ENCODE measurements around the gene CADPS2.

The CADPS2 gene

DNA sequence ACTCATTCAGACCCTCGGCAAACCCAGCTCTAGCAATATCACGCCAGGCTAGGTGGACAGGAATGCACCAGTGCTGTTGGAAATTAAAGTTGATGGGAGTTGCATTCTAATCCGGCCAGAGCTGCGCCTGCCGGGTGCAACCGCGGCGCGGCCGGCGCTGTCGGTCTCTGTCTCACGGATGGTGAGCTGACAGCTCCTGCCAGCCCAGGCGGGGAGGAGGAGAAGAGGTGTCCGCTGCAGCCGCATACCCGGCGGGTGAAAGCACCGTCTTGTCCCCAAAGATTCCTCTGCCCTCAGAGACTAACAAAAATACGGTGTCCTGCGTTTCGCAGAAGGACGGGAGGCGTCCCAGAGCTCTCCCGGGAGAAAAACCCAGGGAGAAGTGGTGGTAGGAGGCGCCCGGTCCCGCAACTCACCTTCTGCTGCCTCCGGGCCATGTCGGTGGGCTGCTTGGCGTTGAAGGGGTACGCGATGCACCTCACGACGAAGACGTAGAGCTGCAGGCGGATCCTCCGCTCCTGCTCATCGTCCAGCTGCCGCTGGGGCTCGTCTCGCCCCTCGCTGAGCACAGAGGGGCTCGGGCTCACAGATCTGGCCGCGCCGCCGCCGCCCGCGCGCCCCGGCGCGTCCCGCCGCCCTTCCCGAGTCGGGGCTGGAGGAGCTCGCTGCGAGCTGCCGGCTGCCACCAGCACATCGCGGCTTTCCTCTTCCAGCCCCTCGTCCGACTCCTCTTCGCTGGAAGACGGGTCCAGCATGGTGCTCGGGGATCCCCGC lies 490 bp downstream of the CADPS2 start:
- POLR2A ChIA-PET (ENCODE audit: low non-redundant PET), result no interaction called here
- TF ChIP-seq, protein P1, sequence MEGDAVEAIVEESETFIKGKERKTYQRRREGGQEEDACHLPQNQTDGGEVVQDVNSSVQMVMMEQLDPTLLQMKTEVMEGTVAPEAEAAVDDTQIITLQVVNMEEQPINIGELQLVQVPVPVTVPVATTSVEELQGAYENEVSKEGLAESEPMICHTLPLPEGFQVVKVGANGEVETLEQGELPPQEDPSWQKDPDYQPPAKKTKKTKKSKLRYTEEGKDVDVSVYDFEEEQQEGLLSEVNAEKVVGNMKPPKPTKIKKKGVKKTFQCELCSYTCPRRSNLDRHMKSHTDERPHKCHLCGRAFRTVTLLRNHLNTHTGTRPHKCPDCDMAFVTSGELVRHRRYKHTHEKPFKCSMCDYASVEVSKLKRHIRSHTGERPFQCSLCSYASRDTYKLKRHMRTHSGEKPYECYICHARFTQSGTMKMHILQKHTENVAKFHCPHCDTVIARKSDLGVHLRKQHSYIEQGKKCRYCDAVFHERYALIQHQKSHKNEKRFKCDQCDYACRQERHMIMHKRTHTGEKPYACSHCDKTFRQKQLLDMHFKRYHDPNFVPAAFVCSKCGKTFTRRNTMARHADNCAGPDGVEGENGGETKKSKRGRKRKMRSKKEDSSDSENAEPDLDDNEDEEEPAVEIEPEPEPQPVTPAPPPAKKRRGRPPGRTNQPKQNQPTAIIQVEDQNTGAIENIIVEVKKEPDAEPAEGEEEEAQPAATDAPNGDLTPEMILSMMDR (conservative IDR thresholded peaks at IDR 0.05; ENCODE audit: low read depth), result no peak
- peak overlapping the region; percentile 19; the same call in 1 of the 2 replicates for H3K27ac ChIP-seq
- CTCF ChIA-PET, result interaction anchor here (0.6 kb wide), 2 partner anchors 16 to 452 kb away, joined by 3 to 4 read pairs; no protein-coding TSS in a partner anchor
- peak; percentile 16 for DNase-seq (ENCODE audit: low spot score)

DNA sequence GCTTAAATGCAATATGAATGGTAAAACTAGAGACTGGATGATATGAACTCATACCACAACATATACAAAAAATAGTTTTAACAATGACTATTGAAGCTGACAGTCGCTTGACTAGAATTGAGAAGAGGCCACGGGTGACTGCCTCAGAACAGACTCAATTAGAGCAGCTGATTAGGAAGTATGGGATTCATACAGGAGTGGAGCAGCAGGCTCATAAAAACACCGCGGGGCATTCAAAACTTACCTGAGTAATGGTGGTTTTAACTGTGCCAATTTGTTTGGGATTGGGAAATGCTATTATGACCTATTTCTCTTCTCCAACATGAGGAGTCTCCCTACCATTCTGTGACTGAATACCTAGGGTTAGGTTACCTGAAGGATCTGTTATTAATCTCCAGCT lies 2.1 kb downstream of the CADPS2 start:
- H3K27ac ChIP-seq, result no peak overlapping the region
- ChIA-PET POLR2A (ENCODE audit: low non-redundant PET) (no interaction called here), CTCF (no interaction called here)
- DNase-seq (ENCODE audit: low spot score), result no peak
- TF ChIP-seq, protein P1 (conservative IDR thresholded peaks at IDR 0.05; ENCODE audit: low read depth), result no peak

DNA sequence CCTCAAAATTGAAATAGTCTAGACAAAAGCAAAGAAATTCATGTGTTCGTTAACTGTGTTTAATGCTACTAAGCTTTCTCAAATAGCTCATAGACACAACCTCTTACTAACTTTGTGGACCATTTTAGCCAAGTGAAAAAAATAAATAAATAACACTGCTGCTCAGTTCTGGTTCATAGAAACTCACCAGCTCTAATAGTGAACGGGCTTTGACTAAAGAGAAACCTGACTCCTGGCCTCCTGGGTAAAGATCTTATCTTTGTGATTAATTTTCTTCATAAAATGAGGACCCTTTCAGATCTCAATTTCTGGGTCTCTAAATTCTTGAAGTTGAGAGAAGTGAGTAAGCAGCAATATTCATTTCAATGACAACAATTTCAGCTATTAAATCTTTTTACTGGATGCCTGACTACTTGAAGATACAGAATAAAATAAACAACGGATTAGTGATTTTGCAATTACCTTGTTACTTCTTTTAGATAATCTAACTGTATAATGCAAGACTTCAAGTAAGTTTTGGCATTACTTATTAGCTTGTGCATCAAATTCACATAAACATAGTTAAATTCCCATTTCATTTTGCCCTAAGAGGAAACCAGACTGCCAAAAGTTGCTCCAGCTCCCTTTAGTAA lies 3.1 kb downstream of the CADPS2 start:
- no peak overlapping the region for H3K27ac ChIP-seq
- DNase-seq (ENCODE audit: low spot score), result no peak
- ChIA-PET CTCF (no interaction called here), POLR2A (ENCODE audit: low non-redundant PET) (no interaction called here)
- TF ChIP-seq, protein P1 (conservative IDR thresholded peaks at IDR 0.05; ENCODE audit: low read depth), result no peak

DNA sequence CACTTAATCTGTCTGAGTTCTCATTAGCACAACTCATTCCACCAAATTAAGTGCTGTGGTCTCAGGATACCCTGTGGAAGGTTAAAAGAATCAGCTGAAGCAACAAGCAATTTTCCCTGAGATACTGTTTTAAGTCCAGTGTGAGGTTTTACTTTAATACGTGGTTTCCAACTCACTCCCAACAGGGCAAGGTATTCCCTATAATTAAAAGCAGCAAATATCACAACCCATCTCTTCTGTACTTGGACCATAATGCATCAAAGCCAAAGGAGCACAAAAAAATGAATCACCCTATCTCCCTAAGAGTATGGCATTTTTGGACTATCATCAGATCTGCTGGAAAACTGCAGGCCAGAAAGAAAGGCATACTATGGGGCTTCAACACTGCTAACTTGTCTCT lies 4.9 kb downstream of the CADPS2 start:
- ChIA-PET CTCF (no interaction called here), POLR2A (ENCODE audit: low non-redundant PET) (no interaction called here)
- no peak for DNase-seq (ENCODE audit: low spot score)
- H3K27ac ChIP-seq, result no peak overlapping the region
- TF ChIP-seq, protein P1 (conservative IDR thresholded peaks at IDR 0.05; ENCODE audit: low read depth), result no peak

DNA sequence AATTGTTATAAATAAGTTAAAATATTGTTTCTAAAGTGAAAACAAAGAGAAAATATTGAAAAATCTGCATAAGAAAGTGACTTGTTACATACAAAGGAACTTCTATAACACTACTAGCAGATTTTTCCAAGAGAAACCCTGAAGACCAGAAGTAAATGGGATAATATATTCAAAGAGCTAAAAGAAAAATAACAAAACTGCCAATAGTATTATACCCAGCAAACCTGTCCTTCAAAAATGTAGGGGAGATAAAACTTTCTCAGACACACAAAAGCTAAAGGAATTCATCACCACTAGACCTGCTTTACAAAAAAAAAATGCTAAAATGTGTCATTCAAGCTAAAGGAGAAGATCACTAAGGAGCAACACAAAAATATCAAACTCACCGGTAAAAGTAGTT lies 17.0 kb downstream of the CADPS2 start:
- TF ChIP-seq, protein P1 (conservative IDR thresholded peaks at IDR 0.05; ENCODE audit: low read depth), result no peak
- H3K27ac ChIP-seq, result no peak overlapping the region
- POLR2A ChIA-PET (ENCODE audit: low non-redundant PET), result no interaction called here
- CTCF ChIA-PET, result no interaction called here
- no peak for DNase-seq (ENCODE audit: low spot score)

DNA sequence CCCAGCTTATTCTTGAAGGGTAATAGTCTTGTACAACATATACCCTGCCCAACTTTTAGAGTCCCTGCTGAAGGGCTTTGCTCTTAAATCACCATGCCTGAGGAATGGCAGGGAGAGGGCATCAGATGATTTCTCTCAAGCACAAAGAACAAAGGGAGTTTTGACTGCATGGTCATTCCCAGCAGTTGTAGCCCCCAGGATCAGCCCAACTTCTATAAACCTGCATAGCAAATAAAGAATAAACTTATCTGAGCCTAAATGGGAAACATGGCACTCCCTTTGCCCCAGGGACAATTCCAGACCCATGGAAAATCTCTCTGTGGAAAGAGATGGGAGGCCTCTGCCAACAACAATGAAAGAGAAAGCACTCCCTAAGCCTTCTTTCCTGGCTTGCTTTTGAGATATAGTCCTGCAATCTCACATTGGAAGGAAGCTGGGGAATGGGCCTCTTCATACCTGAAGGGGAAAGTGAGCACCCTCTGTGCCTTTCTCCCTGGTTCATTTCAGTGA lies 18.7 kb downstream of the CADPS2 start:
- TF ChIP-seq, protein P1 (conservative IDR thresholded peaks at IDR 0.05; ENCODE audit: low read depth), result no peak
- ChIA-PET CTCF (interaction anchor here (0.7 kb wide), 1 partner anchor 283 kb away, joined by 3 read pairs; no protein-coding TSS in a partner anchor), POLR2A (ENCODE audit: low non-redundant PET) (no interaction called here)
- no peak for DNase-seq (ENCODE audit: low spot score)
- H3K27ac ChIP-seq, result no peak overlapping the region
